GM19238 (cell line): ENCODE data around the gene EBNA1BP2.
"Not testable (repeated sequence)": the region's sequence is repeated elsewhere in the genome, so short reads cannot be mapped to it uniquely, and the experiment has no call there.

ENCODE experiments used
- DNase-seq: peaks from one replicate; pipeline ENCODE4 v3.0.0; 2011; ENCODE audit warnings: low spot score; ENCODE audit not compliant: insufficient read length

Gene EBNA1BP2

DNA sequence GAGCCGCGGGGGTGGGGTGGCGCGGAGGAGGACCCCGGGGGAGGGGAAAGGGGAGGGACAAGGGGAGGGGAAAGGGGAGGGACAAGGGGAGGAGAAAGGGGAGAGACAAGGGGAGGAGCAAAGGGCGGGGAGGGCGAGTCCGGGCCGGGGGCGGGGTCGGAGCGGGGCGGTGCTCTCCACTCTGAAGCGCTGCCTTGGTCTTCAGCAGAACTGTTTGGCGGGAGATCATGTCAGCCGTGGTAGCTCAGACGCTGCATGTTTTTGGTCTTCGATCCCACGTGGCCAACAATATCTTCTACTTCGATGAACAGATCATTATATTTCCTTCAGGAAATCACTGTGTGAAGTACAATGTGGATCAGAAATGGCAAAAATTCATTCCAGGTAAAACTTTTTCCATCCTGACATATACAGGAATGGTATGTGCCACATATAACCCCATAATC lies 460 bp upstream of the EBNA1BP2 start:
- DNase-seq: peak; percentile 77

DNA sequence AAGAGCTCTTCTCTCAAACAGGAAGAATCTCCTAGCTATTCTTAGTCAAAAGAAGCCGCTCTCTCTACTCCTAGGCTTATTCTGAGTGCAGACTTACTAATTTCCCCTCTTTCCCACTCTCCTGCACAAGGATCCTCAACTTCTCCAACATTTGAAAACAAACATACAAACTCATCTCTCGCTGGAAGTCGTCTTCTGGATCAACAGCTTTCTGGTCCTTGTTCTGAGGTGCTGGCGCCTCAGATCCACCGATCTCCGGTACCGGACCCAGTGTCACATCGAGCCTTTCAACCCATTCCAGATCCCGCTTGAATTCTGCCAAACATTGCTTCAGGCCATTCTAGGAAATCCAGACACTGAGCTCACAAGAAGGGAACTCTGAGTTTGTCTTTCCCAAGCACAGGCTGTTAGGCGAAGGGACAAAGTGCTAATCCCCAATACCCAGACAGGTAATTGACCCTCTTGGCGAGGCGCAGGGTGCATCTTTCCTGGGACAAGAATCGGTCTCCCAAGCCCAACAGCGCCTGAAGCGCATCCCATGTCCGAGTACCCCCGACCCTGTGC lies 696 bp downstream of the EBNA1BP2 start:
- no peak for DNase-seq

DNA sequence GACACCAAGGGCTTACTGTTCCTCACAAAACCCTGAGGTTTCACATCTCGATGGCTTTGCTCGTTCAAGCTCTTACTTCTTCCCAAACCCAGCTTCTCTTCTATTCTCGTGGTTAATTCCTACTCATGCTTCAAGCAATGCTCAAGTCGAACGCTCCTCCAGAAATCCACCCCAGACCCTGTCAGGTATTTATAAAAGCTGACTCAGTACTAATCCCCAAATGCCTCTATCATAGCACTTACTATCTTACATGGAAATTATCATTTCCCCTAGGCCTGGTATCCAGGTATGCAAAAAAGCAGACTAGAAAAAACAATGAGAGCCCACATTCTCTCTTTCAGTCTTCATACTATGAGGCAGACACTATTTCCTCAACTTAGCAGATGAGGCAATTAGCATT lies 6.3 kb downstream of the EBNA1BP2 start:
- DNase-seq: no peak

DNA sequence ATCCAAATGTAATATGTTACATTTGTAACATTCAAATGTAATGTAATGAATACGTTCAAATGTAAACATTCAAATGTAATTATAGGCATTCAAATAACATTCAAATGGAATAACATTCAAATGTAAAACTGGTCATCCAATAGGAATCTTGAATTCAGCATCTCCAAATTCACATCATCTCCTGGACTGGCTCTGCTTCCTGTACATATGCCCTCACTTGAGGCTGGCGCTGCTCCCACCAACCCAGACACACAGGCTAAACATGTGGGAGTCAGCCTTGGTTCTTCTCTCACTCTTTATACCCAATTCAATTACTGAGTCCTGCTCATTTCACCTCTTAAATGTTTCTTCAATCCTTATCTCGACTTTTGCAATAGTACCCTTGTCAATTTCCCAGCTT lies 6.9 kb downstream of the EBNA1BP2 start:
- no peak for DNase-seq

DNA sequence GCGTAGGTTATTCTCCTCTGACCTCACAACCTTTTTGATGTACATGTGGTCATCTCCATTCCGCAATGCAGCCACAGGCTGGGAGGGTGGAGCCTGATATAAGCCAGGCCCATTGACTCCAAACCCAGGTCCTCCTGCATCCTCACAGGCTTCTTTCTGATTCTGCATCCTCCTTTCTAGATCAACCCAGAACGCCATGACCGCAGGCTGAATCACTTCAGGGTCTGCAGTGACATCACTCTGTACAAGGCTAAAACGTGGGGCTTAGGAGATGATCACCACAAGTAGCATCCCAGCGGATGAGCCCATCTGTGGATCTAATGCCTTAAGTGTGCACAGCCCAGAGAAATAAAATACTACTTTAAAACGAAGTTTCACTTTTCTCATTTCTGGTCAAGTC lies 16.1 kb downstream of the EBNA1BP2 start:
- DNase-seq: no peak

DNA sequence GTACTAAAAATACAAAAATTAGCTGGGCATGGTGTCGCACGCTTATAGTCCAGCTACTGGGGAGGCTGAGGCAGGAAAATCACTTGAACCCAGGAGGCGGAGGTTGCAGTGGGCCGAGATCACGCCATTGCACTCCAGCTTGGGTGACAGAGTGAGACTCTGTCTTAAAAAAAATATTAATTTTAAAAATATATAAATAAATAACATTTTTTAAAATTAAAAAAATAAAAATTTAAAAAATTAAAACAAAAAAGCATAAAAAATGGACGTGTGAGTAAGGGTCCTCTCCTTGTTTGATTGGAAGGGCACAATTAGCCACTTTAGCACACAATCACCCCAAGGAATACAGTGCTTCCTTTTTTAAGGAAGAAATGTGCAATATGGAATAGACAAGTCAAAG lies 18.6 kb downstream of the EBNA1BP2 start:
- DNase-seq: no peak

DNA sequence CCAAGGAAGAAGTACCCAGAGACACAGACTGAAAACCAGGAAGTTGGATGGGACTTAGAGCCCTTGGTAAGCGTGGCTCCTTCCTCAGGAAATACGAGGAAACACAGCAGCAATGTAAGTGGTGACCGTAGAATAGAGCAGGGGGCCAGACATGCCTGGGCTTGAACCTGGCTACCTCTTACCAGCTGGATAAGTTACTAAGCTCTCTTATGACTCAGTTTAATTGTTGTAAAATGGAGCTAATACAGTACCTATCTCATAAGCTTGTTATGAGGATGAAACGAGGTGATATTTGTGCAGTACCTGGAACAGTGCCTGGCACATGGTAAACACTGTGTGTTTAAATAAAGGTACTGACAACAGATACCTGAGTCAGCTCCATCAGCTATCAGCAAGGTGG lies 19.2 kb downstream of the EBNA1BP2 start:
- no peak for DNase-seq

DNA sequence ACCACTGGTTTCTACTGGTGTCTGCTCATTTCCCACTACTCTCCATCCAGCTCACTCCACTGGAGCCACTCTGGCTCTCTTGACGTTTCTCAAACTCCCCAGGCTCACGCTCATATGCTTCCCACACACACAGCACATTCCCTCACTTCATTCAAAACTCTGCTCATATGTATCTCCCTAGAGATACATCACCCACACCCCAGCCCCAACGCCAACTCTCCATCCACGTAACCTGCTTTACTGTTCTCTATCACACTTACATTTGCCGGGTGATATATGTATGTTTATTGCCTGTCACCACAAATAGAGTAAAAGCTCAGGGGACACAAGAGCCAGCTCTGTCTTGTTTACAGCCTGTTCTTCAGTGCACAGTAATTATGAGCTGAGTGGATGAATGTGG lies 22.2 kb downstream of the EBNA1BP2 start:
- no peak for DNase-seq

DNA sequence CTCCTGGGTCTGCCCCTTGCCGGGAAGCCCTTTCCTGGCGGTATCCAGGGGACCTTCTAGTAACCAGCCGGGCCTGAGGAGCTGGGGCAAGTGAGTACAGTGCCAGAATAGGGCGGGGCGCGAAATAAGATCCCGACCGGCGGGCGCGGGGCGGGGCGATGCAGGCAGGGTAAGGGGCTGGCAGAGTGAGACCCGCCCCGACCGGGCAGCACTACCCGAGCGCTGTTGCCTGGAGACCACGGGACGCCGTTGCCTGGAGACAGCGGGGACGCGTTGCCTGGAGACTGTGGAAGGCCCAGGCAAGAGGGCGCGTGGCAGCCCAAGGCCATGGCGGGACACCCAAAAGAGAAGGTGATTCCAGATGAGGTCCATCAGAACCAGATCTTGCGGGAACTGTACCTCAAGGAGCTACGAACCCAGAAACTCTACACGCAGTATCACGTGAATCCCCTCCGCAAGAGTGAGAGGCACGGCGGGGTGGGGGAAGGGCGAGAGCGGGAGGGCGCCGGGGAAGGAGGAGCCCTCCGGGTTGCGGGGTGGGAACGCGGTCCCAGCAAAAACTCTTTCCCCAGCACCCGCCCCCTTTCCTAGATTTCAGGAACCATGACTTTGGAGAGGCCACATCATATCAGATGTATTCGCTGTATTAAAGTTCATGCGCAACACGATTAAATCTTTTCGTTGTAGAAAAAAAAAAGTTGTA lies 24.3 kb downstream of the EBNA1BP2 start:
- no peak for DNase-seq

DNA sequence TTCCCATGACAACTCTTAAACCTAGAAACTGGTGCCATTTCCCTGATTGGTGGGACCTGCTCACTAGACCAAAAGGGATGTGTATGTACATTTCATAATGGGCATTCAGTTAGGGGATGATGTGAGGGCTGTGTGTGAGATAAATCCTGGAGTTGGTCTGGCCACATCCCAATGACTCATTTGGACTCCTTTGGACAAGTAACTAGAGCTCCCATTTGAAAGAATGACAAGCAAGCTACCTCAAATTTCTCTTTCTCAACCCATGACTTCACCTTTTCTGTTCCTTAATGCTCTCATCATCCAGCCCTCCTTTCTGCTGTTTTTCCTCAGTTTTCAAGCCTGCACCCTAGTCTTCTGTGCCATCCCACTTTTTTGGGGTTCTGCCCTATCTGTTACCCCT lies 27.9 kb downstream of the EBNA1BP2 start:
- DNase-seq: no peak

DNA sequence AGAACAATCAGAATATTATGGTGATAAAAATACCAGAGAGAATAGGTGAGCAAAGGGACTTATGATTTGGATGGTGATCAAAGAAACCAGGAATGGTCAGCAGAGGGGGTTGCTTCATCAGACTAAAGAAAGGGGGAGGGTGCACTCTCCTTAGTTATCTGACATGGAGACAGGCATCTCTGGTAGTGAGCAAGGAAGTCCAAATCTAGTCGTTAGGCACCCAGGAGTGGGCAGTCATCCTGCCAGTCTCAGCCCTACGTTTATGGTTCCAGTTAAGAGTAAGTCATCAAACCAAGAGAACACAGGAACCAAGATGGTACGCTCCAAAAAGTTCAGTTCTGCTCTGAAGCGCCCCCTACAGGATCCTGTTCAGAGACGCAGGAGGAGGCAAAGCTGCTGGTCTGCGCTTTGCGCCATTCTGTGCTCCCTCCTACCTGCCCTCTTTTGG lies 28.6 kb downstream of the EBNA1BP2 start:
- DNase-seq: no peak

DNA sequence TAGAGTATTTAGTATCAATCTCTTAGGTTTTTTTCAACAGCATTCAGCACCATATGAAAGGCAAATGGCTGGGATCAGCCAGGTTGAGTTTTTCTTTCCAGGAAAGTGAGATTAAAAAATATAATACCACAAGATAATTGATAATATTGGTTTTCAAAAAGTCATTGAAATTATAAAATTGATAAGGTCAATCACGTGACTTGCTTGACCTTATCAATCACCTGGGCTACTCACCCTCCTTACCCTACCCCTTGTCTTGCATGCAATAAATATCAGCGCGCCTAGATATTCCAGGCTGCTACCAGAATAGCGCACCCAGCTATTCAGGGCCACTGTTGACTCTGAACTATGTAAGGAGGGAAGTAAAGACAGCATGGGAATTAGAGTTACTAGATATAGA lies 31.5 kb downstream of the EBNA1BP2 start:
- DNase-seq: no peak

DNA sequence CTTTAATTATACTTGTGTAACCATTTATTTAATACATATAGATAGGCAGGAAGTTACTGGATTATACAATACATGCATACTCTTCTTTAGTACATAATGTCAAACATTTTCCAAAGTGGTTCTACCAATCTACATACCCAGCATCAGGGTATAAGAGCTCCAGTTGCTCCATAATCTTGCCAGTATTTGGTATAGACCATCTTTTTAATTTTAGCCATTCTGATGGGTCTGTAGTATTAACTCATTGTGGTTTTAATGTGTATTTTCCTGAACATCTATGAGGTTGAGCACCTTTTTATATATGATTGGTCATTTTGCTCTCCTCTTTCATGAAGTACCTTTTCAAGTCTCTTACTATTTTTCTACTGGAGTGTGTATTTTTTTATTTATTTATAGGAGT lies 32.1 kb downstream of the EBNA1BP2 start:
- DNase-seq: no peak

DNA sequence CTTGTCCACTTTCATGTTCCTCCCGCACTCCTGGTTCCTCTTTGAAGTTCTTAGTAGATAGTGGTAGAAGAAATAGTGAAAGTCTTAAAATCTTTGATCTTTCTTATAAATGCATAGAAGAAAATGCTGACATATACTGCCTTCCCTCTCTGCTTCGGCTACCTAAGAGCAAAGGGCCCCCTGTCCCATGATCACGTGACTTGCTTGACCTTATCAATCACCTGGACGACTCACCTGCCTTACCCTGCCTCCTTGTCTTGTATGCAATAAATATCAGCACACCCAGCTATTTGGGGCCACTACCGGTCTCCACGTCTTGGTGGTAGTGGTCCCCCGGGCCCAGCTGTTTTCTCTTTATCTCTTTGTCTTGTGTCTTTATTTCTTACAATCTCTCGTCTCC lies 32.8 kb downstream of the EBNA1BP2 start:
- not testable (repeated sequence) for DNase-seq

DNA sequence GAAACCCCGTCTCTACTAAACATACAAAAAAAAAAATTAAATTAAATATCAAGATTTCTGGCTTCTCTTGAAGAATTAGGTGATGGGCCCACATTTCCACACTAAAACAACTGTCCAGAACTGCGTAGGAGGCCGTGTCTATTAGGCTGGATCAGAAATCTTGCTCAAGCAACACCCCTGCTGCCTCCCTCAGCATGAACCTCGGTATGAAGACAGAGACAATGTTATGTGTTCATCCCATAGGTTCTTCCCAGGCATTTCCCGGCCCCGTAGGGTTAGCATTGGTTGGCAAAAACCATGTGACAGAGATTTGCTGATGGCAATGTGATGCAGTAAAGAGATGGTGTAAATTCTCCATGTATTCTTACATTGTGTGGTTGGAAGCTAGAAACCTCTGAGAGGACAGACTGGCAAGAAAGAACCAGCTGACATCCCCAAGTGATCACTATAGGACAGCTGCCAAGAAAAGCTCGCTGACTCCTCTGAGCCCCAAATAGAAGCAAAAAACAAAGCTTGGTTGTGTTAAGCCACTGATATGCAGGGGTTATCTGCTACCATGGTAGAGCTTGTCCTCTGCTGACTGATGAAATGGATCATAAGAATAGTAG lies 34.5 kb downstream of the EBNA1BP2 start:
- no peak for DNase-seq

DNA sequence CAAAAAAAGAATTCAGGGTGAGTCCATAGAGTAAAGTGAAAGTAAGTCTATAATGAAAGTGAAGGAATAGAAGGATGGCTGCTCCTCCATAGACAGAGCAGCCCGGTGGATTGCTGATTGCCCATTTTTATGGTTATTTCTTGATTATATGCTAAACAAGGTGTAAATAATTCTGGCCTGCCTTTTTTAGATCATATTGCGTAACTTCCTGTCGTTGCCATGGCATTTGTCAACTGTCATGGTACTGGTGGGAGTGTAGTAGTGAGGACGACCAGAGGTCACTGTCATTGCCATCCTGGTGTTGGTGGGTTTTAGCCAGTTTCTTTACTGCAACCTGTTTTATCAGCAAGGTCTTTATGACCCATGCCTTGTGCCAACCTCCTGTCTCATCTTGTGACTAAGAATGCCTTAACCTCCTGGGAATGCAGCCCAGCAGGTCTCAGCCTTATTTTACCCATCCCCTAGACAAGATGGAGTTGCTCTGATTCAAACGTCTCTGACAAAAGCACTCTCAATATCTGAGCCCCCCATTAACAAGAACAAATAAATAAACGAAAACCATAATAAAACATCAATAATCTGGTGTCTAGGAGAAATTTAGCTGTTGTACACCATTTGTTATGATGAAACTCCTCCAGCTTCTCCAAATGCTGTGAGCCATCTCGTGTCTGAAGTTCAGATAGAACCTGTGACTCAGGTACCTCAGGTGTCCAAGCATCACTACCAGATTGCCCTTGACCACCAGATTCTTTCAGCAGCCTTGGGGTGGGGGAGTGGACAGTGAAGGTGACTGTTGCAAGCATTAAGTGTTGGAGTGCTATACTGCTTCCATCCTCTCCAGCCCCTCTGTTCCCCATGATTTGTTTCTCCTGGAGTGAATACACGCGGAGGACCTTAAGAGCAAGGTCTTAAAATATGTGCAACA lies 36.0 kb downstream of the EBNA1BP2 start:
- no peak for DNase-seq

DNA sequence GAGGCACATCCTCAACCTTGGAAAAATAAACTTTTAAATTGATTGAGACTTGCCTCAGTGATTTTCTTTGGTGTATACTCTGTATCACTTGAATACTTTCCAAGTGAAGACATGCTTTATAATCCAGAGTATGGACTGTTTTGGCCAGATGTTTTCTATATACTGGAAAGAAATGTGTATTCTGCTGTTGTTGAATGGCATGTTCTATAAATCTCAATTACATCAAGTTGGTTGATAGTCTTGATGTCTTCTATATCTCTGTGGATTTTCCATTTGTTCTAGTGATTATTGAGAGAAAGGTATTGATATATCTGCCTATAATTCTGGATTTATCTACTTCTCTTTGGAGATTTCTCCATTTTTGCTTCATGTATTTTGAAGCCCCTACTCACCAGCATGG lies 37.5 kb downstream of the EBNA1BP2 start:
- DNase-seq: no peak

DNA sequence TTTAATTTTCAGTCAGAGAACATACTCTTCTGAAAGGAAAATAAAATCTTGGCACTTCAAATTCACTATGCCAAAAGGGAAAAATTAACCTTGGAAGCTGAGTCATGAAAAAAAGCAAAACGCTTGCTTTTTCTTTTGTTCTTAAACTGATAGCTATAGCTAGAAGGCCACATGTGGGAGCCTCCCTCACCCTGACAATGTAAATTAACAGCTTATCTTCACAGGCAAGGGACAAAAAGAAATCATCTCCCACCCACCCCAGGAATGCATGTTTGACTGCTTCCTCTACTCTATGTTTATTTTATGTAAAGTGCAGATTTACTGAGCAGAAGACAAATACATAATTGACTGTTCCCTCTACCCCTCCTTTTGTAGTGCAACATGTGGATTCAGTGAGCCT lies 38.0 kb downstream of the EBNA1BP2 start:
- no peak for DNase-seq

DNA sequence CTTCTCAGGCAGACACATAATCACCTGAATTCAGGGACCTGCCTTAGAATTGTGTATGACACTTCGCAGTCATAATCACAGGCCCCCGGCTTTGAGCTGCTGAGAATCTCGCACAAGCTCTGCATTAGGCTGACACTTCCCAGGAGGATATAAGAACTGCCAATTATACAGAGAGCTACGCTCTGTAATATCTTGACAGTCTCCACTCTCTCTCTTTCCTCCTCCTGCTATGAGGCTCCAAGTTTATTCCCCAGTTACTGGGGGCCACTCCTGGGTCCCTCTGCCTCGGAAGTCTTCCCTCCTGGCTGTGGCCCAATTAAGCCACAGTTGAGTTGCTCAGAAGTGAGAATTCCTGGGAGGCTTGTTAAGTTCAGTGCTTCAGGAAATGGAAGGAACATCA lies 42.7 kb downstream of the EBNA1BP2 start:
- DNase-seq: no peak

DNA sequence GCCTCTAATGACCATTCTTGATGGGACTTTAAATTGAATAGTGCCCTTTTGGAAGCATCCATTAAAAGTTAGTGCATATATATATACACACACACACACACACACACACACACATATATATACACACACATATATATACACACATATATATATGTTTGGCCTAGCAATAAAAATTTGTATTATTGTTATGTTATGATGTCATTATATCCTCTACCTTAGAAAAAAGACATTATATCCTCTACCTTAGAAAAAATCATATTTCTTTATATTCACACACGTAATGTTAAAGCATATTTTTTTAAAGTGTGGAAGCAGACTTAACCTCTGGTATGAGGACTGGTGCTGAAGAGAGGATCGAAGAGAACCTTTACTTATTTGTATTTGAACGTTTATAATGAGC lies 43.3 kb downstream of the EBNA1BP2 start:
- no peak for DNase-seq

DNA sequence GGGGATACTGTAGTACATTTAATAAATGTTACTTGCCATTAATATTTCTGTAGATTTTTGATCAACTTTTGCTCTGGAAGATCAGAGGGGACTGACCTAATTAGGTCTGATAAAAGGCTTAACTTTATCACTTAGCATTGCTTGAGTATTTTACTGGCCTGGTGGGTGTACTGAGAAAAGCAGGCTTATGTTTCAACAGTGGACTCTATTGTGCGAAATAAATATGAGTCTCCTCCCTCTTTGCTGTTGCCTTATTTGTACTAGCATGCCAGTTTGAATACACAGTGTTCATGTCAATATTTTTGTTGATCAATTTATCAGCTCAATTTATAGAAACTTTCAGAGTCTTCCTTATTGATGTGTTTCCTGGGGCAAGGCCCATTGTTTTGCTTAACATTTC lies 49.1 kb downstream of the EBNA1BP2 start:
- DNase-seq: no peak
